Left ventricle myocardium inferior (tissue), 1 donor: ENCODE data around the gene PRDX3. TPM values are rescaled to one million over a fixed set of nuclear protein-coding genes. Genes with fewer than 3 reads are reported as not detected.

Source experiments
- DNase-seq: peaks from one replicate; pipeline ENCODE4 v3.0.0-alpha.2; 2020
- H3K27ac ChIP-seq: fragments of 200-600 bp; replicated peaks from 2 replicates; pipeline ENCODE4 v1.8.0; 2021
- H3K27me3 ChIP-seq: fragments of 200-600 bp; 2 replicates; pipeline ENCODE4 v1.8.0; 2021; ENCODE audit warnings: low read depth
- H3K36me3 ChIP-seq: fragments of 200-600 bp; 2 replicates; pipeline ENCODE4 v1.8.0; 2021
- H3K4me1 ChIP-seq: fragments of 200-600 bp; 2 replicates; pipeline ENCODE4 v1.8.0; 2021
- H3K4me3 ChIP-seq: fragments of 200-600 bp; 2 replicates; pipeline ENCODE4 v1.8.0; 2021; ENCODE audit warnings: mild to moderate bottlenecking, moderate library complexity
- H3K9me3 ChIP-seq: fragments of 200-600 bp; replicated peaks from 2 replicates; pipeline ENCODE4 v1.8.0; 2021
- intact Hi-C: fragments of 100-400 bp; cut with micrococcal nuclease; formaldehyde crosslinking; loops from one replicate; pipeline ENCODE4 v1.11.0; 2022
- total RNA-seq: library from RNA; stranded (reverse); fragmentation: NEBNext Ultra II Directional; extraction: Animal tissue kit (Norgen Biotek cat#: 25700); gene quantifications from one replicate; pipeline ENCODE4 v1.2.1, GENCODE V29; 2021
- TF ChIP-seq, protein P1 (sequence below): fragments of 200-600 bp; IDR thresholded peaks from 2 replicates; pipeline ENCODE4 v1.8.0; 2021; ENCODE audit warnings: antibody characterized with exemption, mild to moderate bottlenecking, borderline replicate concordance
- donor health status: DM: no; HTN: yes; CAD: no; lungs with severe emphysema.

PRDX3 gene
- total RNA-seq, 1 donor from 2014 or later = 301 TPM

- no peak for DNase-seq
- no peak overlapping the region for H3K4me3 ChIP-seq
- TF ChIP-seq, protein P1, sequence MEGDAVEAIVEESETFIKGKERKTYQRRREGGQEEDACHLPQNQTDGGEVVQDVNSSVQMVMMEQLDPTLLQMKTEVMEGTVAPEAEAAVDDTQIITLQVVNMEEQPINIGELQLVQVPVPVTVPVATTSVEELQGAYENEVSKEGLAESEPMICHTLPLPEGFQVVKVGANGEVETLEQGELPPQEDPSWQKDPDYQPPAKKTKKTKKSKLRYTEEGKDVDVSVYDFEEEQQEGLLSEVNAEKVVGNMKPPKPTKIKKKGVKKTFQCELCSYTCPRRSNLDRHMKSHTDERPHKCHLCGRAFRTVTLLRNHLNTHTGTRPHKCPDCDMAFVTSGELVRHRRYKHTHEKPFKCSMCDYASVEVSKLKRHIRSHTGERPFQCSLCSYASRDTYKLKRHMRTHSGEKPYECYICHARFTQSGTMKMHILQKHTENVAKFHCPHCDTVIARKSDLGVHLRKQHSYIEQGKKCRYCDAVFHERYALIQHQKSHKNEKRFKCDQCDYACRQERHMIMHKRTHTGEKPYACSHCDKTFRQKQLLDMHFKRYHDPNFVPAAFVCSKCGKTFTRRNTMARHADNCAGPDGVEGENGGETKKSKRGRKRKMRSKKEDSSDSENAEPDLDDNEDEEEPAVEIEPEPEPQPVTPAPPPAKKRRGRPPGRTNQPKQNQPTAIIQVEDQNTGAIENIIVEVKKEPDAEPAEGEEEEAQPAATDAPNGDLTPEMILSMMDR = no peak
- intact Hi-C loops = no loop called here
- peaks cover 16% of the 10 kb centered on the region for H3K4me1 ChIP-seq
- peaks cover 79% of the 10 kb centered on the region for H3K36me3 ChIP-seq
- no peak overlapping the region for H3K27ac ChIP-seq
- no peaks in the 10 kb centered on the region for H3K27me3 ChIP-seq
- H3K9me3 ChIP-seq = no peaks in the 10 kb centered on the region
Measured at GRCh38 chr10:119129721-119130120, 48.9 kb downstream of the PRDX3 start.

DNA sequence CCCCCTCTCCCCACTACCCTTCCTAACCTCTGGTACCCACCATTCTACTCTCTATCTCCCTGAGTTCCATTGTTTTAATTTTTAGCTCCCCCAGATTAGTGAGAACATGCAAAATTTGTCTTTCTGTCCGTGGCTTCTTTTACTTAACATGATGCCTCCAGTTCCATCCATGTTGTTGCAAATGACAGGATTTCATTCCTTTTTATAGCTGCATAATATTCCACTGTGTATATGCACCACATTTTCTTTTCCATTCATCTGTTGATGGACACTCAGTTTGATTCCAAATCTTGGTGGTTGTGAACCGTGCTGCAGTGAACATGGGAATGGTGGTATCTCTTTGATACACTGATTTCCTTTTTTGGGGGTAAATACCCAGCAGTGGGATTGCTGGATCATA lies 52.7 kb downstream of the PRDX3 start:
- TF ChIP-seq, protein P1 = no peak
- DNase-seq = no peak
- H3K36me3 ChIP-seq = peaks cover 94% of the 10 kb centered on the region
- H3K27ac ChIP-seq = no peak overlapping the region
- no peaks in the 10 kb centered on the region for H3K9me3 ChIP-seq
- H3K4me1 ChIP-seq = peaks cover 2% of the 10 kb centered on the region
- H3K4me3 ChIP-seq = no peak overlapping the region
- intact Hi-C loops = no loop called here
- no peaks in the 10 kb centered on the region for H3K27me3 ChIP-seq

DNA sequence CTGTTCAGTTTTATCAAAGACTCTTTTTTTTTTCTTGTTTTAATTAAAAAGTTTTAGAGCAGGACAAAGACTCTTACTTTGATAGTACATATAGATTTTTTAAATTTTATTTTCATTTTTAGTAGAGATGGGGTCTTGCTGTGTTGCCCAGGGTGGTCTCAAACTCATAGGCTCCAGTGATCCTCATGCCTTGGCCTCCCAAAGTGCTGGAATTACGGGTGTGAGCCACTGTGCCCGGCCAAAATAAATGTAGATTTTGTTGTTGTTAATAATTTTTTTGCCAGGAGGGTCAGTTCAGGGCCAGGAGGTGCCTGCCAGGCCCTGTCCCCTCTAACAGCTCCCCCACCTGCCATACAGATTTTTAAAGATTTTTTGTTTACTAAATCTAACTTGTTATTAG lies 57.7 kb downstream of the PRDX3 start:
- Histone ChIP-seq H3K9me3 (no peaks in the 10 kb centered on the region), H3K4me3 (no peak overlapping the region), H3K27me3 (no peaks in the 10 kb centered on the region), H3K4me1 (peaks cover 15% of the 10 kb centered on the region), H3K27ac (peak overlapping the region; percentile 73), H3K36me3 (peaks cover 85% of the 10 kb centered on the region)
- intact Hi-C loops = no loop called here
- no peak for DNase-seq
- TF ChIP-seq, protein P1 = no peak

DNA sequence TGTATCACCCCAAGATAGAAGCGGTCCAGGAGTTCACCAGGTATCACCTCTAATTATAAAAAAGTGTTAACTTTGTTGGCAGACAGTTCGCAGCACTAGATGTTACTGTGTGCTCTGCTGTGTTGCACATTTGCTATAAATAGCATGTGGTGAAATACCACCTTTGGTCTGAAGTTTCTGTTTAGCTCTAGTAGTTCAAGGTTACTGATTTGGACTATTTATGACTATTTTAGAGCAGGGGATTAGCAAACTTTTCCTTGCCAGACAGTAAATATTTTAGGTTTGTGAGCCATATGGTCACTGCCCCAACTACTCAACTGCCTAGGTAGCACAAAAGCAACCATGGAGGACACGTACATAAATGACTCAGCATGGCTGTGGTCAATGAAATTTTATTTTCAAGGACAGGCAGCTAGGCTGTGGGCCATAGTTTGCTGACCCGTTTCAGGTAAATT lies 58.2 kb downstream of the PRDX3 start:
- intact Hi-C loops = no loop called here
- Histone ChIP-seq H3K4me1 (peaks cover 15% of the 10 kb centered on the region), H3K27me3 (no peaks in the 10 kb centered on the region), H3K9me3 (no peaks in the 10 kb centered on the region), H3K36me3 (peaks cover 81% of the 10 kb centered on the region), H3K27ac (peak overlapping the region; percentile 73), H3K4me3 (no peak overlapping the region)
- DNase-seq = no peak
- TF ChIP-seq, protein P1 = no peak

DNA sequence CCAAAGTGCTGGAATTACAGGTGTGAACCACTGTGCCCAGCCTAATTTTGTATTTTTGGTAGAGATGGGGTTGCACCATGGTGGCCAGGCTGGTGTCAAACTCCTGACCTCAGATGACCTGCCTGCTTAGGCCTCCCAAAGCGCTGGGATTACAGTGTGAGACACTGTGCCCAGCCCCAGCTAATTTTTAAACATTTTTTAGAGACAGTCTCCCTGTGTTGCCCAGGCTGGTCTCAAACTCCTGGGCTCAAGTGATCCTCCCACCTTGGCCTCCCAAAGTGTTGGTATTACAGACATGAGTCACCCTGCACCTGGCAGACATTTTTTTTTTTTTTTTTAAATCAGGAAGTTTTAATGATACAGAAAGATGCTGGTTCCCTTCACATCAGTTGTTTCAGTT lies 59.2 kb downstream of the PRDX3 start:
- peaks cover 78% of the 10 kb centered on the region for H3K36me3 ChIP-seq
- peaks cover 15% of the 10 kb centered on the region for H3K4me1 ChIP-seq
- H3K27me3 ChIP-seq = no peaks in the 10 kb centered on the region
- DNase-seq = no peak
- no peaks in the 10 kb centered on the region for H3K9me3 ChIP-seq
- TF ChIP-seq, protein P1 = no peak
- intact Hi-C loops = no loop called here
- no peak overlapping the region for H3K27ac ChIP-seq
- H3K4me3 ChIP-seq = no peak overlapping the region
